Keratinocyte (primary cell): Measurements from ENCODE around the gene CDK5RAP3. TPM values are rescaled to one million over a fixed set of nuclear protein-coding genes. Genes with fewer than 3 reads are reported as not detected.

Experiments
- DNase-seq: peaks from one replicate; pipeline ENCODE4 v3.0.0-alpha.2; 2011; ENCODE audit warnings: low read depth, missing footprints, low spot score
- FAIRE-seq: peaks from 2 replicates; lab custom pipeline; 2011; peaks lifted over from hg19 to GRCh38; lab: Jason Lieb, UNC
- H2AFZ ChIP-seq: 2 replicates; pipeline ENCODE4 v1.6.0; 2012; ENCODE audit warnings: low read length, control low read depth, inconsistent platforms; ENCODE audit not compliant: control insufficient read depth
- H3K27ac ChIP-seq: 2 replicates; pipeline ENCODE4 v1.5.1; 2011; ENCODE audit warnings: low read length; ENCODE audit not compliant: control insufficient read depth, insufficient read depth
- H3K27me3 ChIP-seq: 3 replicates; pipeline ENCODE4 v1.6.0; 2011; ENCODE audit warnings: low read length; ENCODE audit not compliant: control insufficient read depth, insufficient read depth; ENCODE audit errors: extremely low read depth
- H3K36me3 ChIP-seq, 2 experiments: 2 replicates in 1 of 2; 3 replicates in 1 of 2; pipeline ENCODE4 v1.5.1; 2011; ENCODE audit warnings: low read length in 2 of 2, mild to moderate bottlenecking in 1 of 2; ENCODE audit not compliant: control insufficient read depth in 2 of 2, insufficient read depth in 2 of 2; ENCODE audit errors: extremely low read depth in 1 of 2
- H3K4me1 ChIP-seq: 3 replicates; pipeline ENCODE4 v1.5.1; 2011; ENCODE audit warnings: low read length; ENCODE audit not compliant: control insufficient read depth, insufficient read depth; ENCODE audit errors: extremely low read depth
- H3K4me2 ChIP-seq: 3 replicates; pipeline ENCODE4 v1.6.0; 2011; ENCODE audit warnings: low read depth, low read length; ENCODE audit not compliant: control insufficient read depth, insufficient read depth; ENCODE audit errors: extremely low read depth
- H3K4me3 ChIP-seq, 3 experiments: fragments of 200-600 bp in 1 of 3; sonication (generic) in 1 of 3; 2 replicates in 2 of 3; 3 replicates in 1 of 3; pipeline ENCODE4 v1.5.1; 2011 to 2016; ENCODE audit warnings: low read length in 3 of 3, mild to moderate bottlenecking in 3 of 3, control low read depth in 2 of 3, inconsistent platforms in 1 of 3, low read depth in 1 of 3, mixed read lengths in 1 of 3, mixed run types in 1 of 3, moderate library complexity in 1 of 3; ENCODE audit not compliant: control insufficient read depth in 2 of 3, insufficient read depth in 2 of 3; ENCODE audit errors: extremely low read depth in 1 of 3
- H3K79me2 ChIP-seq: 2 replicates; pipeline ENCODE4 v1.6.0; 2012; ENCODE audit warnings: low read length; ENCODE audit not compliant: control insufficient read depth, insufficient read depth
- H3K9ac ChIP-seq: 3 replicates; pipeline ENCODE4 v1.6.0; 2011; ENCODE audit warnings: low read length; ENCODE audit not compliant: control insufficient read depth, insufficient read depth; ENCODE audit errors: extremely low read depth
- H3K9me1 ChIP-seq: 3 replicates; pipeline ENCODE4 v1.6.0; 2011; ENCODE audit warnings: low read length; ENCODE audit not compliant: control insufficient read depth, insufficient read depth; ENCODE audit errors: extremely low read depth
- H3K9me3 ChIP-seq: 2 replicates; pipeline ENCODE4 v1.5.1; 2012; ENCODE audit warnings: low read depth, low read length; ENCODE audit not compliant: control insufficient read depth
- H4K20me1 ChIP-seq: 3 replicates; pipeline ENCODE4 v1.6.0; 2011; ENCODE audit warnings: low read length; ENCODE audit not compliant: control insufficient read depth, insufficient read depth; ENCODE audit errors: extremely low read depth
- EZH2 ChIP-seq: IDR thresholded peaks from one replicate; pipeline ENCODE4 v1.6.1; 2012; ENCODE audit warnings: inconsistent platforms, mild to moderate bottlenecking, low read length, moderate library complexity
- dilution Hi-C: fragments of 300-500 bp; cut with MboI; formaldehyde crosslinking; loops from one replicate; pipeline ENCODE4 v1.7.0; 2020; ENCODE audit warnings: low sequenced_read_pairs; ENCODE audit not compliant: extremely low pct_ligation_motif_present
- polyA plus RNA-seq, 5 experiments: library from polyadenylated mRNA; depleted of rRNA in 3 of 5; stranded (reverse) in 3 of 5; stranded (forward) in 1 of 5; unstranded in 1 of 5; fragments of >200 nt; gene quantifications; 1 replicate in 1 of 5; 2 replicates in 3 of 5; 3 replicates in 1 of 5; pipeline versions ENCODE4 v1.2.1 to v1.2.3, GENCODE V29; 2011 to 2012; ENCODE audit warnings: missing spikeins in 2 of 5, low read depth in 1 of 5, low replicate concordance in 1 of 5
- TF ChIP-seq, protein P1 (sequence below), 3 experiments: IDR thresholded peaks in 1 of 3; conservative IDR thresholded peaks in 1 of 3; optimal IDR thresholded peaks in 1 of 3; 2 replicates in 2 of 3; 3 replicates in 1 of 3; pipeline versions ENCODE3 to v1.5.1; 2011; ENCODE audit warnings: low read length in 3 of 3, mild to moderate bottlenecking in 3 of 3, moderate library complexity in 2 of 3, control low read depth in 1 of 3, inconsistent platforms in 1 of 3; ENCODE audit not compliant: insufficient read depth in 2 of 3; ENCODE audit errors: extremely low read depth in 1 of 3

CDK5RAP3 gene
- polyA plus RNA-seq, 1 donor (not counting 4 experiments of a cell fraction or from before 2014, with no cell fraction given): 63.9 TPM

DNA sequence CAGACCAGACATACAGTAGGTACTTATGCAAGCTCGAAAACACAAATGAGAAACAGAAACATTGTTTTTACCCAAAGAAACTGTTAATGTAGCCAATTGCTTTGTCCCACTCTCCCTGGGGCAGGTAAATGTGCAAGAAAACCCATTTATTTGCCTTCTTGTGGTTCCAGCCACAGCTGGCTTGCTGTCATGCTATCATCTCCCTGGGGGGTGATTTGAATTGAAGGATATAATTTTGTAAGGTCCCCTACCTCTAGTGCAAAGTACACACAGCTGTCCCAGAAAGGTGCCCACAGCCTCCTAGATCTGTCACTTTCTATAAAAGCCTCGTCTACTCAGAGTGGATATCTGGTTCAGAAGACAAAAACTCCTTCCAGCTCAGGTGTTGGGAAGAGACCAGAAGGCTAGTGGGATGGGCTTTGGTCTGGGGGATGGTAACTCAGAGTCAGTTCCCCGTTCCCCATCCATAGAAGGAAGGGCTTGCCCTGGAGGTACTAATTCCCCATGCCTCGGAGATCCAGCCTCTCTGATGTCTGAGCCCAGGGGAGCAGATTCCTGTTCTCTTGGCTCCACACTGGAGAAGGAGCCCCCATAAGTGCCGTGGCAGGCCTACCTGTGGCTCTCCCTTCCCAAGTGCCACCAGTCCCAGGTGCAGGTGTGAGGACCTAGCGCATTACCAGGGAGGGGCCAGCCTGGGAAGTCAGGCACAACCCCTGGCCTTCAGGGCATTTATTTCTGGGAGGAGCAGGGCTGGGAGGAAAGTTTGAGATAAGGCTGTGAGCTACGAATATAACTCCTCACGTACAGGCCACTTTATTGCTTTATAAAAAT, 10.9 kb upstream of the CDK5RAP3 start:
- Histone ChIP-seq H3K27me3 (no peaks in the 10 kb centered on the region), H3K27ac (no peak overlapping the region), H3K79me2 (no peaks in the 10 kb centered on the region), H2AFZ (no peak overlapping the region), H3K9me3 (no peaks in the 10 kb centered on the region), H3K4me1 (peaks cover 11% of the 10 kb centered on the region), H3K4me3 (no peak overlapping the region), H3K36me3 (no peaks in the 10 kb centered on the region), H3K9ac (no peak overlapping the region), H3K4me2 (no peak overlapping the region), H4K20me1 (no peaks in the 10 kb centered on the region), H3K9me1 (no peaks in the 10 kb centered on the region)
- no peak for TF ChIP-seq EZH2
- TF ChIP-seq, protein P1, sequence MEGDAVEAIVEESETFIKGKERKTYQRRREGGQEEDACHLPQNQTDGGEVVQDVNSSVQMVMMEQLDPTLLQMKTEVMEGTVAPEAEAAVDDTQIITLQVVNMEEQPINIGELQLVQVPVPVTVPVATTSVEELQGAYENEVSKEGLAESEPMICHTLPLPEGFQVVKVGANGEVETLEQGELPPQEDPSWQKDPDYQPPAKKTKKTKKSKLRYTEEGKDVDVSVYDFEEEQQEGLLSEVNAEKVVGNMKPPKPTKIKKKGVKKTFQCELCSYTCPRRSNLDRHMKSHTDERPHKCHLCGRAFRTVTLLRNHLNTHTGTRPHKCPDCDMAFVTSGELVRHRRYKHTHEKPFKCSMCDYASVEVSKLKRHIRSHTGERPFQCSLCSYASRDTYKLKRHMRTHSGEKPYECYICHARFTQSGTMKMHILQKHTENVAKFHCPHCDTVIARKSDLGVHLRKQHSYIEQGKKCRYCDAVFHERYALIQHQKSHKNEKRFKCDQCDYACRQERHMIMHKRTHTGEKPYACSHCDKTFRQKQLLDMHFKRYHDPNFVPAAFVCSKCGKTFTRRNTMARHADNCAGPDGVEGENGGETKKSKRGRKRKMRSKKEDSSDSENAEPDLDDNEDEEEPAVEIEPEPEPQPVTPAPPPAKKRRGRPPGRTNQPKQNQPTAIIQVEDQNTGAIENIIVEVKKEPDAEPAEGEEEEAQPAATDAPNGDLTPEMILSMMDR (optimal IDR thresholded peaks at IDR 0.05 in 1 of 3, IDR thresholded peaks at IDR 0.05 in 1 of 3, conservative IDR thresholded peaks at IDR 0.05 in 1 of 3; ENCODE audit: extremely low read depth in 1 of 3, insufficient read depth in 2 of 3, low read length in 3 of 3): no peak
- dilution Hi-C loops: no loop called here
- DNase-seq (no peak), FAIRE-seq (no peak)

DNA sequence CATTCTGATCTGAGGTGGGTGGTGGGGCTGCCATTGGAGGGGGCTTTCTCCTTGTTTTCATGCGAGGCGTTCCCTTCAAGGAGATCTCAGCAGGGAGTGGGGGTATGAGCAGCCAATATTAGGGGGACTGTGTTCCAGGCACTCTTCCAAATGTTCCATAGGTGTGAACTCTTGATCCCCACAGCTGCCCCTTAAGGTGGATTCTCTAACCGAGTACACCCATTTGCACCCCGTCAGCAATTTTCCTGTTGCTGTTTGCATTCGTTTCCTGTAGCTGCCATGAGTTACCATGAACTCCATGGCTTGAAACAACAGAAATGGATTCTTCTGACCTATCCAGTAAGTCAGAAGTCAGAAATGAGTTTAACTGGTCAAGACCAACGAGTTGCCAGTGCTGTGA, 9.5 kb upstream of the CDK5RAP3 start:
- H3K79me2 ChIP-seq: no peaks in the 10 kb centered on the region
- no peak overlapping the region for H3K4me3 ChIP-seq
- no peak for TF ChIP-seq EZH2
- no peaks in the 10 kb centered on the region for H3K36me3 ChIP-seq
- FAIRE-seq (no peak), DNase-seq (no peak)
- no peak overlapping the region for H3K27ac ChIP-seq
- H3K4me2 ChIP-seq: no peak overlapping the region
- dilution Hi-C loops: no loop called here
- H3K9ac ChIP-seq: no peak overlapping the region
- H3K27me3 ChIP-seq: no peaks in the 10 kb centered on the region
- no peaks in the 10 kb centered on the region for H4K20me1 ChIP-seq
- H2AFZ ChIP-seq: no peak overlapping the region
- no peaks in the 10 kb centered on the region for H3K9me3 ChIP-seq
- H3K9me1 ChIP-seq: no peaks in the 10 kb centered on the region
- peaks cover 9% of the 10 kb centered on the region for H3K4me1 ChIP-seq
